Esophagus squamous epithelium (tissue), 5 donors: ENCODE data around the gene UBXN11. TPM values are rescaled to one million over a fixed set of nuclear protein-coding genes. Genes with fewer than 3 reads are reported as not detected.

ENCODE experiments used
- DNase-seq: peaks from one replicate; lab custom pipeline; 2025; lab: John Stamatoyannopoulos, UW
- H3K27ac ChIP-seq, 4 donors: fragments of 200-600 bp; sonication (generic); one replicate each; pipeline ENCODE4 v1.5.1; 2016 to 2019; ENCODE audit warnings: mild to moderate bottlenecking in 1 of 4
- H3K27me3 ChIP-seq, 4 donors: fragments of 200-600 bp; sonication (generic); 1 replicate in 3 of 4; 2 replicates in 1 of 4; pipeline versions ENCODE4 v1.5.1 to v1.6.0; 2017 to 2021; ENCODE audit warnings: antibody characterized with exemption in 1 of 4
- H3K36me3 ChIP-seq, 3 donors: fragments of 200-600 bp; sonication (generic); one replicate each; pipeline ENCODE4 v1.5.1; 2016 to 2019
- H3K4me1 ChIP-seq, 3 donors: fragments of 200-600 bp; sonication (generic); one replicate each; pipeline ENCODE4 v1.5.1; 2017 to 2019
- H3K4me3 ChIP-seq, 4 donors: fragments of 200-600 bp; sonication (generic); 1 replicate in 3 of 4; 2 replicates in 1 of 4; pipeline ENCODE4 v1.5.1; 2016 to 2019; ENCODE audit warnings: mild to moderate bottlenecking in 2 of 4, moderate library complexity in 1 of 4
- H3K9me3 ChIP-seq, 3 donors: fragments of 200-600 bp; sonication (generic); one replicate each; pipeline ENCODE4 v1.5.1; 2016 to 2019
- POLR2A ChIP-seq, 4 donors: fragments of 450-650 bp; IDR thresholded peaks; one replicate each; pipeline ENCODE4 v1.6.1; 2017; ENCODE audit warnings: antibody characterized with exemption in 4 of 4, mild to moderate bottlenecking in 4 of 4, moderate library complexity in 3 of 4
- WGBS, 2 donors: methylation state at CpG; one replicate each; pipeline ENCODE4 v1.1.5; 2018; 5-methylcytosine and 5-hydroxymethylcytosine counted together
- intact Hi-C: fragments of 100-400 bp; cut with DNase I; formaldehyde crosslinking; loops from one replicate; pipeline ENCODE4 v1.15.0; 2022
- total RNA-seq, 4 donors: library from RNA; depleted of rRNA; stranded (reverse); fragments of >200 nt; gene quantifications; one replicate each; pipeline ENCODE4 v1.1.0, GENCODE V29; 2016
- TF ChIP-seq, protein P1 (sequence below), 6 experiments: fragments of 450-650 bp in 4 of 6; fragments of 200-600 bp in 2 of 6; sonication (generic) in 2 of 6; IDR thresholded peaks; one replicate each; pipeline ENCODE4 v1.5.1; 2016 to 2019; ENCODE audit warnings: antibody characterized with exemption in 6 of 6, mild to moderate bottlenecking in 4 of 6, moderate library complexity in 4 of 6
- donor health status: DM: yes; HTN: yes; CAD: no.

UBXN11 gene
- total RNA-seq, 4 donors from 2014 or later: 3.2 to 9.2 (median 3.7) TPM

DNA sequence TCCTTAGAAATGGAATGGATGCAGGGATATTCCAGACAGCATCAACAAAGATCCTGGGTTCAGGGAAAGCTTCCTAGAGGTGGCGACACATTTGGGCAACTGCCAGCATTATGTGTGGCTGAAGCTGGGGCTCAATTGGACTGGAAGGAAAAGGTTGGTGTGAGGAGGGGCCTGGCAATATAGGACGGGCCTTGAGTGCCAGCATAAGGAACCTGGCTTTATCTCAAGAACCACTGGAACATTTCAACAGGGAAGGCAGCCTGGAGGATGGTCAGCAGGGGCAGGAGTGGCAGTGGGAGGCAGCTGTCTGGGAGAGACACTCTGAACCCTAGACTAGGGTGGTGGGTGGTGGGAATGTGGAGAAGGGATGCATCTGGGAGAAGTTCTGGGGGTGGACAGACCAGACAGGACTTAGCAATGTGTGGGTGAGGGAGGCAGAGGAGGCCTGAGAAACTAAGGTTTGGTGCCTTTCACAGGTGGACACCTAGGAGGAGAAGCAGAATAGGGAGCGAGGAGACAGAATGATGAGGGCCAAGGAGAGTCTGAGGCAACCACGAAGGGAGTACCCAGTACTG lies 23.1 kb downstream of the UBXN11 start:
- H3K27me3 ChIP-seq: no peaks in the 10 kb centered on the region
- TF ChIP-seq, protein P1, sequence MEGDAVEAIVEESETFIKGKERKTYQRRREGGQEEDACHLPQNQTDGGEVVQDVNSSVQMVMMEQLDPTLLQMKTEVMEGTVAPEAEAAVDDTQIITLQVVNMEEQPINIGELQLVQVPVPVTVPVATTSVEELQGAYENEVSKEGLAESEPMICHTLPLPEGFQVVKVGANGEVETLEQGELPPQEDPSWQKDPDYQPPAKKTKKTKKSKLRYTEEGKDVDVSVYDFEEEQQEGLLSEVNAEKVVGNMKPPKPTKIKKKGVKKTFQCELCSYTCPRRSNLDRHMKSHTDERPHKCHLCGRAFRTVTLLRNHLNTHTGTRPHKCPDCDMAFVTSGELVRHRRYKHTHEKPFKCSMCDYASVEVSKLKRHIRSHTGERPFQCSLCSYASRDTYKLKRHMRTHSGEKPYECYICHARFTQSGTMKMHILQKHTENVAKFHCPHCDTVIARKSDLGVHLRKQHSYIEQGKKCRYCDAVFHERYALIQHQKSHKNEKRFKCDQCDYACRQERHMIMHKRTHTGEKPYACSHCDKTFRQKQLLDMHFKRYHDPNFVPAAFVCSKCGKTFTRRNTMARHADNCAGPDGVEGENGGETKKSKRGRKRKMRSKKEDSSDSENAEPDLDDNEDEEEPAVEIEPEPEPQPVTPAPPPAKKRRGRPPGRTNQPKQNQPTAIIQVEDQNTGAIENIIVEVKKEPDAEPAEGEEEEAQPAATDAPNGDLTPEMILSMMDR (IDR thresholded peaks at IDR 0.05): no peak
- TF ChIP-seq POLR2A (IDR thresholded peaks at IDR 0.05): no peak
- WGBS, 2 donors: 67 to 70% methylated on average over 4 of the region's 4 CpGs
- DNase-seq: no peak
- no peaks in the 10 kb centered on the region for H3K9me3 ChIP-seq
- H3K4me1 ChIP-seq: peaks cover 42 to 96% (median 49%) of the 10 kb centered on the region in 3 donors
- intact Hi-C loops: loop anchor here (5.0 kb wide), 1 partner anchor 39 kb away; no protein-coding TSS in a partner anchor
- peak overlapping the region; percentile 54 to 100 (median 70) for H3K27ac ChIP-seq
- peaks cover 0 to 35% (median 0%) of the 10 kb centered on the region in 3 donors for H3K36me3 ChIP-seq
- no peak overlapping the region for H3K4me3 ChIP-seq

DNA sequence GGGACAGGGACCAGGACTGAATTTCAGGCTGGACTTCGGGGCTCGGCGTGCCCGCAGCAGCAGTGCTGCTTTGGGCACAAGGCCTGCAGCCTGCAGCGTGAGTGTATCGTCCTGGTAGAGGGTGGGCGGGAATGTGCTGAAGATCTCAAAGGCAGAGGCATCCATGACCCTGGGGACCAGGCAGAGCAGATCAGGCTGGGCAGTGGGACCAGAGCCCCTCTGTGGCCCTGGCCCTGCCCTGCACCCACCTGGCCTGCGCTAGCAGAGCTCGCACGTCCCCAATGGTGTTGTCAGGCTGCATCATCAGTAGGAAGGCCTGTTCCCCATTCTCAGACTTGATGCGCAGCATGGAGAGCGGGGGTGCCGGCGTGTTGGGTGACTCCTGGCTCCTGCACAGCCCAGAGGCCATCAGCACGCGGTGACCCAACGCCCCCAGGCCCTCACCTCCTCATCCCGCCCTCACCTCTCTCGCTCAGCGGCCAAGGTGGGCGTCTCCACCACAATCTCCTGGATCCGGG lies 24.0 kb downstream of the UBXN11 start:
- Histone ChIP-seq H3K27me3 (no peaks in the 10 kb centered on the region), H3K4me3 (peak overlapping the region in 1 of 4 donors; percentile 98), H3K27ac (peak overlapping the region; percentile 54 to 100 (median 99)), H3K9me3 (no peaks in the 10 kb centered on the region), H3K4me1 (peaks cover 48 to 96% (median 54%) of the 10 kb centered on the region in 3 donors), H3K36me3 (peaks cover 0 to 35% (median 0%) of the 10 kb centered on the region in 3 donors)
- TF ChIP-seq POLR2A (IDR thresholded peaks at IDR 0.05): no peak
- TF ChIP-seq, protein P1 (IDR thresholded peaks at IDR 0.05): no peak
- no peak for DNase-seq
- intact Hi-C loops: loop anchor here (5.0 kb wide), 1 partner anchor 40 kb away; no protein-coding TSS in a partner anchor
- WGBS, 2 donors: 72% methylated on average over 8 of the region's 22 CpGs; no CpG with 5 or more reads in 1 of the 2 donors

DNA sequence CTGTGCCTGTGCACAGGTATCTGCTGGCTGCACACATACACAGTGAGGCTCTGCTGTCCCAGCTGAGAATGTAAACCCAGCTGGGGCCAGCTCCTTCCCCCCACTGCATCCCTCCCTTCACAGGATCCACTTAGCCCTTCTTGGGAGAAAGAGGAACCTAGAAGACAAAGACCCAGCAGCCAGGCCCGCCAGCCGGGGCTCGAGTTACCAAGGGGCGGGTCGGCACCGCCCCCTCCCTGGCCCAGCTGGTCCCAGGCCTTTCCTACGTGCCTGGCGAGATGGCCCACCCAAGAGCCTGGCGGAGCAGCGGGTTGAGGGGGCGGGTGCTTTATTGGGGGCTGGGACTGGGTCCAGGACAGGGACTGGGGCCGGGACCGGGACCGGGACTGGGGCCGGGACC lies 24.5 kb downstream of the UBXN11 start:
- intact Hi-C loops: loop anchor here (5.0 kb wide), 1 partner anchor 40 kb away; no protein-coding TSS in a partner anchor
- no peak for DNase-seq
- H3K4me3 ChIP-seq: peak overlapping the region in 1 of 4 donors; percentile 98
- no CpG with 5 or more reads among the region's 15 CpGs for WGBS, 2 donors
- TF ChIP-seq, protein P1 (IDR thresholded peaks at IDR 0.05): no peak
- TF ChIP-seq POLR2A (IDR thresholded peaks at IDR 0.05): no peak
- H3K27me3 ChIP-seq: no peaks in the 10 kb centered on the region
- peaks cover 0 to 35% (median 0%) of the 10 kb centered on the region in 3 donors for H3K36me3 ChIP-seq
- H3K4me1 ChIP-seq: peaks cover 53 to 96% (median 59%) of the 10 kb centered on the region in 3 donors
- H3K27ac ChIP-seq: peak overlapping the region; percentile 99 to 100 (median 99)
- no peaks in the 10 kb centered on the region for H3K9me3 ChIP-seq

DNA sequence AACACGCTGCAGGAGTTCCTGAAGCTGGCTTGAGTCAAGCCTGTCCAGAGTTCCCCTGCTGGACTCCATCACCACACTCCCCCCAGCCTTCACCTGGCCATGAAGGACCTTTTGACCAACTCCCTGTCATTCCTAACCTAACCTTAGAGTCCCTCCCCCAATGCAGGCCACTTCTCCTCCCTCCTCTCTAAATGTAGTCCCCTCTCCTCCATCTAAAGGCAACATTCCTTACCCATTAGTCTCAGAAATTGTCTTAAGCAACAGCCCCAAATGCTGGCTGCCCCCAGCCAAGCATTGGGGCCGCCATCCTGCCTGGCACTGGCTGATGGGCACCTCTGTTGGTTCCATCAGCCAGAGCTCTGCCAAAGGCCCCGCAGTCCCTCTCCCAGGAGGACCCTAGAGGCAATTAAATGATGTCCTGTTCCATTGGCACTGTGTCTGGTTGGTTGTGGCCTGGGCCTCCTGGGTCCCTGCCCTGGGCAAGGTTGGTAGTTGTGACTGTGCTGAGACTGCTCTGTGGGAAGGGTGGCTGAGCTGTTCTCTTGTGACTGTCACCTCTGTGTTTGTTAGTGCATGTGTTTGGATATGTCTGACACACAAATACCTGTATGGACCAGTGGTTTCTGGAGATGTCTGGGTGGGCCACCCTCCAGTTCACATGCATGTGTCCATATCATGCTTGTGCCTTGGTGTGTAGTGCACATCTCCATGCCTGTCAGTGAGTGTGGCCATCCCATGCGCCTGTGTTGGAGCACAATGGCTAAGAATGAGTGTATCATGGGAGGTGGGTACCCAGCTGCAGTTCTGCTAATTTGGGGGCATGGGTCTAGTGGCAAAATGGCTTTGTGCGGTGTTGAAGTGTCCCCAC lies 25.1 kb downstream of the UBXN11 start:
- intact Hi-C loops: loop anchor here (5.0 kb wide), 1 partner anchor 41 kb away; no protein-coding TSS in a partner anchor
- peak overlapping the region in 3 of 4 donors; percentile 91 to 99 (median 98) for H3K4me3 ChIP-seq
- H3K36me3 ChIP-seq: peaks cover 0 to 35% (median 0%) of the 10 kb centered on the region in 3 donors
- TF ChIP-seq, protein P1 (IDR thresholded peaks at IDR 0.05): no peak
- TF ChIP-seq POLR2A (IDR thresholded peaks at IDR 0.05): no peak
- no peaks in the 10 kb centered on the region for H3K27me3 ChIP-seq
- 61 to 83% methylated on average over 2 to 3 of the region's 5 CpGs for WGBS, 2 donors
- H3K9me3 ChIP-seq: no peaks in the 10 kb centered on the region
- H3K27ac ChIP-seq: peak overlapping the region; percentile 99 to 100 (median 99)
- DNase-seq: no peak
- peaks cover 59 to 96% (median 65%) of the 10 kb centered on the region in 3 donors for H3K4me1 ChIP-seq
